Central memory CD8-positive, alpha-beta T cell (primary cell): ENCODE data around the gene GALNT6.

Experiments
- ATAC-seq: fragments of 150-1000 bp; cut with Tn5 transposase; replicated peaks from 2 replicates; pipeline ENCODE4 v1.10.0; 2022; ENCODE audit warnings: mild to moderate bottlenecking, moderate FRiP score, moderate number of reproducible peaks; ENCODE audit not compliant: poor library complexity, severe bottlenecking; ENCODE audit errors: extremely low read depth
- DNase-seq, 2 donors: peaks; one replicate each; pipeline ENCODE4 v3.0.0; 2021; ENCODE audit warnings: low spot score in 2 of 2
- H3K27ac Mint-ChIP-seq: one replicate; pipeline ENCODE4 v1.8.0; 2022; ENCODE audit warnings: low read depth, mild to moderate bottlenecking, moderate library complexity, mixed read lengths
- H3K27me3 Mint-ChIP-seq: one replicate; pipeline ENCODE4 v1.8.0; 2022; ENCODE audit warnings: mixed read lengths
- H3K36me3 Mint-ChIP-seq: one replicate; pipeline ENCODE4 v1.8.0; 2022; ENCODE audit warnings: mild to moderate bottlenecking, moderate library complexity, mixed read lengths; ENCODE audit not compliant: insufficient read depth
- H3K4me1 Mint-ChIP-seq: one replicate; pipeline ENCODE4 v1.8.0; 2022; ENCODE audit warnings: mixed read lengths
- H3K4me3 Mint-ChIP-seq: one replicate; pipeline ENCODE4 v1.8.0; 2022; ENCODE audit warnings: mild to moderate bottlenecking, moderate library complexity, mixed read lengths
- H3K9me3 Mint-ChIP-seq: one replicate; pipeline ENCODE4 v1.8.0; 2022; ENCODE audit warnings: mixed read lengths

GALNT6 gene

GRCh38 chr12:51419425-51420193 lies 28.4 kb upstream of the GALNT6 start:
- ATAC-seq (no peak), DNase-seq (no peak)
- Mint-ChIP-seq H3K4me3 (no peak overlapping the region), H3K9me3 (no peaks in the 10 kb centered on the region), H3K4me1 (no peaks in the 10 kb centered on the region), H3K27me3 (no peaks in the 10 kb centered on the region), H3K27ac (no peak overlapping the region), H3K36me3 (no peaks in the 10 kb centered on the region)

- ATAC-seq (no peak), DNase-seq (no peak)
- H3K27ac Mint-ChIP-seq: no peak overlapping the region
Measured at GRCh38 chr12:51417826-51418225, 26.6 kb upstream of the GALNT6 start.

GRCh38 chr12:51415931-51416330 lies 24.7 kb upstream of the GALNT6 start:
- Mint-ChIP-seq H3K36me3 (peaks cover 3% of the 10 kb centered on the region), H3K4me3 (no peak overlapping the region), H3K27ac (no peak overlapping the region), H3K9me3 (no peaks in the 10 kb centered on the region), H3K4me1 (no peaks in the 10 kb centered on the region), H3K27me3 (no peaks in the 10 kb centered on the region)
- no peak for DNase-seq
- no peak for ATAC-seq

More at GRCh38 chr12:51417826-51418225, 26.6 kb upstream of the GALNT6 start:
- no peaks in the 10 kb centered on the region for H3K9me3 Mint-ChIP-seq
- no peaks in the 10 kb centered on the region for H3K4me1 Mint-ChIP-seq
- H3K36me3 Mint-ChIP-seq: no peaks in the 10 kb centered on the region
- no peak overlapping the region for H3K4me3 Mint-ChIP-seq
- H3K27me3 Mint-ChIP-seq: no peaks in the 10 kb centered on the region

GRCh38 chr12:51413791-51414190 lies 22.6 kb upstream of the GALNT6 start:
- no peak for DNase-seq
- H3K4me3 Mint-ChIP-seq: no peak overlapping the region
- H3K36me3 Mint-ChIP-seq: peaks cover 3% of the 10 kb centered on the region
- no peaks in the 10 kb centered on the region for H3K9me3 Mint-ChIP-seq
- H3K27ac Mint-ChIP-seq: no peak overlapping the region
- no peaks in the 10 kb centered on the region for H3K4me1 Mint-ChIP-seq
- H3K27me3 Mint-ChIP-seq: no peaks in the 10 kb centered on the region
- ATAC-seq: no peak

- Mint-ChIP-seq H3K36me3 (peaks cover 3% of the 10 kb centered on the region), H3K27ac (no peak overlapping the region), H3K27me3 (no peaks in the 10 kb centered on the region), H3K9me3 (no peaks in the 10 kb centered on the region), H3K4me1 (no peaks in the 10 kb centered on the region), H3K4me3 (no peak overlapping the region)
- no peak for DNase-seq
- no peak for ATAC-seq
Measured at GRCh38 chr12:51413149-51413548, 21.9 kb upstream of the GALNT6 start.

GRCh38 chr12:51409846-51410245 lies 18.6 kb upstream of the GALNT6 start:
- no peak for ATAC-seq
- DNase-seq: no peak
- H3K36me3 Mint-ChIP-seq: peaks cover 3% of the 10 kb centered on the region
- no peak overlapping the region for H3K27ac Mint-ChIP-seq
- H3K4me3 Mint-ChIP-seq: no peak overlapping the region
- no peaks in the 10 kb centered on the region for H3K4me1 Mint-ChIP-seq
- H3K9me3 Mint-ChIP-seq: no peaks in the 10 kb centered on the region
- no peaks in the 10 kb centered on the region for H3K27me3 Mint-ChIP-seq

- Mint-ChIP-seq H3K36me3 (peaks cover 2% of the 10 kb centered on the region), H3K4me3 (no peak overlapping the region), H3K9me3 (no peaks in the 10 kb centered on the region), H3K4me1 (no peaks in the 10 kb centered on the region), H3K27ac (no peak overlapping the region), H3K27me3 (no peaks in the 10 kb centered on the region)
- no peak for ATAC-seq
- DNase-seq: no peak
Measured at GRCh38 chr12:51407604-51408003, 16.4 kb upstream of the GALNT6 start.

GRCh38 chr12:51406859-51407258 lies 15.7 kb upstream of the GALNT6 start:
- no peak for DNase-seq
- H3K4me3 Mint-ChIP-seq: no peak overlapping the region
- no peaks in the 10 kb centered on the region for H3K27me3 Mint-ChIP-seq
- H3K9me3 Mint-ChIP-seq: no peaks in the 10 kb centered on the region
- H3K27ac Mint-ChIP-seq: no peak overlapping the region
- H3K36me3 Mint-ChIP-seq: no peaks in the 10 kb centered on the region
- H3K4me1 Mint-ChIP-seq: no peaks in the 10 kb centered on the region
- ATAC-seq: no peak

- H3K9me3 Mint-ChIP-seq: no peaks in the 10 kb centered on the region
- ATAC-seq: no peak
- no peaks in the 10 kb centered on the region for H3K4me1 Mint-ChIP-seq
- H3K27ac Mint-ChIP-seq: no peak overlapping the region
- H3K27me3 Mint-ChIP-seq: no peaks in the 10 kb centered on the region
- DNase-seq: no peak
- no peak overlapping the region for H3K4me3 Mint-ChIP-seq
- H3K36me3 Mint-ChIP-seq: no peaks in the 10 kb centered on the region
Measured at GRCh38 chr12:51406290-51406689, 15.1 kb upstream of the GALNT6 start.

GRCh38 chr12:51405801-51406207 lies 14.6 kb upstream of the GALNT6 start:
- no peaks in the 10 kb centered on the region for H3K27me3 Mint-ChIP-seq
- no peaks in the 10 kb centered on the region for H3K9me3 Mint-ChIP-seq
- no peak overlapping the region for H3K4me3 Mint-ChIP-seq
- ATAC-seq (no peak), DNase-seq (no peak)
- H3K27ac Mint-ChIP-seq: no peak overlapping the region
- H3K4me1 Mint-ChIP-seq: no peaks in the 10 kb centered on the region
- no peaks in the 10 kb centered on the region for H3K36me3 Mint-ChIP-seq

- H3K4me3 Mint-ChIP-seq: no peak overlapping the region
- ATAC-seq: no peak
- DNase-seq: no peak
- H3K36me3 Mint-ChIP-seq: no peaks in the 10 kb centered on the region
- no peaks in the 10 kb centered on the region for H3K4me1 Mint-ChIP-seq
- no peaks in the 10 kb centered on the region for H3K27me3 Mint-ChIP-seq
- no peaks in the 10 kb centered on the region for H3K9me3 Mint-ChIP-seq
- no peak overlapping the region for H3K27ac Mint-ChIP-seq
Measured at GRCh38 chr12:51404627-51405026, 13.4 kb upstream of the GALNT6 start.

GRCh38 chr12:51403681-51404136 lies 12.5 kb upstream of the GALNT6 start:
- ATAC-seq (no peak), DNase-seq (no peak)
- Mint-ChIP-seq H3K9me3 (no peaks in the 10 kb centered on the region), H3K27ac (no peak overlapping the region), H3K4me3 (no peak overlapping the region), H3K36me3 (no peaks in the 10 kb centered on the region), H3K4me1 (no peaks in the 10 kb centered on the region), H3K27me3 (no peaks in the 10 kb centered on the region)

GRCh38 chr12:51403159-51403558 lies 12.0 kb upstream of the GALNT6 start:
- DNase-seq (no peak), ATAC-seq (no peak)
- Mint-ChIP-seq H3K4me1 (no peaks in the 10 kb centered on the region), H3K36me3 (no peaks in the 10 kb centered on the region), H3K4me3 (no peak overlapping the region), H3K27ac (no peak overlapping the region), H3K27me3 (no peaks in the 10 kb centered on the region), H3K9me3 (no peaks in the 10 kb centered on the region)
